ENCODE results near the gene PTER. TPM values are rescaled to one million over a fixed set of nuclear protein-coding genes. Genes with fewer than 3 reads are reported as not detected.

The PTER gene
- total and polyA plus RNA-seq, 2 donors from 2014 or later: 16.2 to 22.2 TPM

- Histone ChIP-seq H3K27ac (ENCODE audit: low read depth in 2 of 2, low read length in 2 of 2) (no peak overlapping the region), H3K36me3 (ENCODE audit: control insufficient read depth in 2 of 3, insufficient read depth in 3 of 3, low read length in 3 of 3) (no peaks in the 10 kb centered on the region), H3K9me3 (ENCODE audit: control insufficient read depth in 2 of 3, insufficient read depth in 1 of 3, low read length in 3 of 3) (no peaks in the 10 kb centered on the region), H3K27me3 (ENCODE audit: control insufficient read depth, insufficient read depth, low read length) (no peaks in the 10 kb centered on the region), H3K9ac (ENCODE audit: low read length in 3 of 3) (no peak overlapping the region), H3K4me1 (ENCODE audit: control insufficient read depth in 2 of 3, insufficient read depth in 2 of 3, low read depth in 1 of 3, low read length in 3 of 3) (no peaks in the 10 kb centered on the region), H3K4me3 (ENCODE audit: low read length in 3 of 3) (no peak overlapping the region)
- FAIRE-seq (no peak), DNase-seq (no peak)
- TF ChIP-seq, protein P1, sequence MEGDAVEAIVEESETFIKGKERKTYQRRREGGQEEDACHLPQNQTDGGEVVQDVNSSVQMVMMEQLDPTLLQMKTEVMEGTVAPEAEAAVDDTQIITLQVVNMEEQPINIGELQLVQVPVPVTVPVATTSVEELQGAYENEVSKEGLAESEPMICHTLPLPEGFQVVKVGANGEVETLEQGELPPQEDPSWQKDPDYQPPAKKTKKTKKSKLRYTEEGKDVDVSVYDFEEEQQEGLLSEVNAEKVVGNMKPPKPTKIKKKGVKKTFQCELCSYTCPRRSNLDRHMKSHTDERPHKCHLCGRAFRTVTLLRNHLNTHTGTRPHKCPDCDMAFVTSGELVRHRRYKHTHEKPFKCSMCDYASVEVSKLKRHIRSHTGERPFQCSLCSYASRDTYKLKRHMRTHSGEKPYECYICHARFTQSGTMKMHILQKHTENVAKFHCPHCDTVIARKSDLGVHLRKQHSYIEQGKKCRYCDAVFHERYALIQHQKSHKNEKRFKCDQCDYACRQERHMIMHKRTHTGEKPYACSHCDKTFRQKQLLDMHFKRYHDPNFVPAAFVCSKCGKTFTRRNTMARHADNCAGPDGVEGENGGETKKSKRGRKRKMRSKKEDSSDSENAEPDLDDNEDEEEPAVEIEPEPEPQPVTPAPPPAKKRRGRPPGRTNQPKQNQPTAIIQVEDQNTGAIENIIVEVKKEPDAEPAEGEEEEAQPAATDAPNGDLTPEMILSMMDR (IDR thresholded peaks at IDR 0.05; ENCODE audit: borderline replicate concordance, extremely low read depth, insufficient read depth): no peak
- intact Hi-C loops (cut with DNase I): no loop called here
Observed at GRCh38 chr10:16547973-16548372, 111.2 kb downstream of the PTER start.

GRCh38 chr10:16559236-16559773, 122.5 kb downstream of the PTER start:
- Histone ChIP-seq H3K4me1 (ENCODE audit: control insufficient read depth in 2 of 3, insufficient read depth in 2 of 3, low read depth in 1 of 3, low read length in 3 of 3) (no peaks in the 10 kb centered on the region), H3K9me3 (ENCODE audit: control insufficient read depth in 2 of 3, insufficient read depth in 1 of 3, low read length in 3 of 3) (no peaks in the 10 kb centered on the region), H3K9ac (ENCODE audit: low read length in 3 of 3) (no peak overlapping the region), H3K36me3 (ENCODE audit: control insufficient read depth in 2 of 3, insufficient read depth in 3 of 3, low read length in 3 of 3) (no peaks in the 10 kb centered on the region), H3K27ac (ENCODE audit: low read depth in 2 of 2, low read length in 2 of 2) (no peak overlapping the region), H3K27me3 (ENCODE audit: control insufficient read depth, insufficient read depth, low read length) (no peaks in the 10 kb centered on the region), H3K4me3 (ENCODE audit: low read length in 3 of 3) (no peak overlapping the region)
- intact Hi-C loops (cut with DNase I): no loop called here
- TF ChIP-seq, protein P1 (IDR thresholded peaks at IDR 0.05; ENCODE audit: borderline replicate concordance, extremely low read depth, insufficient read depth): no peak
- FAIRE-seq (no peak), DNase-seq (no peak)

GRCh38 chr10:16562891-16563290, 126.1 kb downstream of the PTER start:
- Histone ChIP-seq H3K36me3 (ENCODE audit: control insufficient read depth in 2 of 3, insufficient read depth in 3 of 3, low read length in 3 of 3) (no peaks in the 10 kb centered on the region), H3K9ac (ENCODE audit: low read length in 3 of 3) (no peak overlapping the region), H3K9me3 (ENCODE audit: control insufficient read depth in 2 of 3, insufficient read depth in 1 of 3, low read length in 3 of 3) (no peaks in the 10 kb centered on the region), H3K27ac (ENCODE audit: low read depth in 2 of 2, low read length in 2 of 2) (no peak overlapping the region), H3K27me3 (ENCODE audit: control insufficient read depth, insufficient read depth, low read length) (no peaks in the 10 kb centered on the region), H3K4me3 (ENCODE audit: low read length in 3 of 3) (no peak overlapping the region), H3K4me1 (ENCODE audit: control insufficient read depth in 2 of 3, insufficient read depth in 2 of 3, low read depth in 1 of 3, low read length in 3 of 3) (no peaks in the 10 kb centered on the region)
- DNase-seq (no peak), FAIRE-seq (no peak)
- TF ChIP-seq, protein P1 (IDR thresholded peaks at IDR 0.05; ENCODE audit: borderline replicate concordance, extremely low read depth, insufficient read depth): no peak
- intact Hi-C loops (cut with DNase I): no loop called here

Other genes with a start within 250 kb of the PTER start
- gene C1QL3, start 84.9 kb downstream of the PTER start, total RNA-seq: not detected
- gene C1QL3, start 84.9 kb downstream of the PTER start, polyA plus RNA-seq (ENCODE audit: insufficient read depth, low read depth, low replicate concordance): not detected